A549 (cell line): Measurements from ENCODE around the gene DNM1. TPM values are rescaled to one million over a fixed set of nuclear protein-coding genes. Genes with fewer than 3 reads are reported as not detected.
A peak's percentile ranks its signal among the peaks of the same experiment; 100 is the strongest.

Experiments
- ATAC-seq, 2 experiments: fragments of 200-7000 bp in 1 of 2; fragments of >200 bp in 1 of 2; cut with Nextera tagmentation in 1 of 2; cut with Tn5 transposase in 1 of 2; 3 replicates each; pipeline versions ENCODE4 v1.8.0 to v1.9.1; 2018 to 2020; ENCODE audit warnings: mild to moderate bottlenecking in 1 of 2, moderate library complexity in 1 of 2
- CTCF ChIA-PET: fragments of 300-600 bp; sonication (Branson Sonifier 250); formaldehyde crosslinking; extraction: SDS; loops from one replicate; lab custom pipeline; 2021; ENCODE audit warnings: antibody characterized with exemption, inconsistent platforms; lab: Yijun Ruan, JAX
- POLR2A ChIA-PET: fragments of 350-600 bp; formaldehyde crosslinking; extraction: SDS; loops from one replicate; lab custom pipeline; 2021; ENCODE audit warnings: antibody characterized with exemption, inconsistent platforms; lab: Yijun Ruan, JAX
- DNase-seq, 2 experiments: peaks; one replicate each; pipeline versions ENCODE4 v3.0.0 to v3.0.0-alpha.2; 2011 to 2016; ENCODE audit warnings: low read depth in 1 of 2, low spot score in 1 of 2
- FAIRE-seq: peaks from 2 replicates; lab custom pipeline; 2011; peaks lifted over from hg19 to GRCh38; lab: Jason Lieb, UNC
- H3K27ac ChIP-seq, 2 experiments: fragments of >200 bp; sonication (Bioruptor Twin); formaldehyde crosslinking; 3 replicates each; pipeline ENCODE4 v1.5.1; 2016 to 2017
- H3K4me1 ChIP-seq: fragments of >200 bp; sonication (Bioruptor Twin); formaldehyde crosslinking; 3 replicates; pipeline ENCODE4 v1.6.1; 2016
- H3K4me2 ChIP-seq: fragments of >200 bp; sonication (Bioruptor Twin); formaldehyde crosslinking; 3 replicates; pipeline ENCODE4 v1.6.1; 2016
- H3K4me3 ChIP-seq: fragments of >200 bp; sonication (Bioruptor Twin); formaldehyde crosslinking; 3 replicates; pipeline ENCODE4 v1.5.1; 2016
- H3K9me3 ChIP-seq: fragments of >200 bp; sonication (Bioruptor Twin); formaldehyde crosslinking; 3 replicates; pipeline ENCODE4 v1.6.1; 2016
- BHLHE40 ChIP-seq: IDR thresholded peaks from 2 replicates; pipeline ENCODE4 v1.6.1; 2012; ENCODE audit warnings: low read depth, low read length, inconsistent platforms
- CBX2 ChIP-seq: fragments of 200-600 bp; sonication (generic); IDR thresholded peaks from 2 replicates; pipeline ENCODE4 v1.6.1; 2016; ENCODE audit warnings: low read depth, mild to moderate bottlenecking, borderline replicate concordance
- CEBPB ChIP-seq, 2 experiments: fragments of >200 bp in 1 of 2; sonication (Bioruptor Twin) in 1 of 2; formaldehyde crosslinking in 1 of 2; IDR thresholded peaks; 2 replicates each; pipeline ENCODE4 v1.6.1; 2012 to 2016
- CHD4 ChIP-seq: fragments of 200-600 bp; sonication (generic); IDR thresholded peaks from 2 replicates; pipeline ENCODE4 v1.6.1; 2016; ENCODE audit warnings: antibody characterized with exemption, mild to moderate bottlenecking, borderline replicate concordance
- EP300 ChIP-seq, 2 experiments: fragments of >200 bp; sonication (Bioruptor Twin); formaldehyde crosslinking; IDR thresholded peaks; 2 replicates in 1 of 2; 3 replicates in 1 of 2; pipeline ENCODE4 v1.6.1; 2016 to 2017
- ESRRA ChIP-seq: fragments of 150-350 bp; IDR thresholded peaks from 2 replicates; pipeline ENCODE4 v1.6.1; 2014; ENCODE audit warnings: mild to moderate bottlenecking, low read length, borderline replicate concordance
- GATA3 ChIP-seq: IDR thresholded peaks from 2 replicates; pipeline ENCODE4 v1.6.1; 2012; ENCODE audit warnings: borderline replicate concordance
- HDAC2 ChIP-seq: fragments of 200-600 bp; sonication (generic); IDR thresholded peaks from 2 replicates; pipeline ENCODE4 v1.6.1; 2016
- HEYL ChIP-seq: fragments of 250-450 bp; sonication (Bioruptor Pico); IDR thresholded peaks from 2 replicates; pipeline ENCODE4 v1.8.0; 2021; ENCODE audit warnings: mild to moderate bottlenecking, moderate library complexity
- HOXB13 ChIP-seq: fragments of 250-450 bp; sonication (Bioruptor Pico); IDR thresholded peaks from 2 replicates; pipeline ENCODE4 v1.5.0; 2020; ENCODE audit warnings: low read depth, mild to moderate bottlenecking, moderate library complexity
- JUN ChIP-seq, 2 experiments: fragments of >200 bp; sonication (Bioruptor Twin); formaldehyde crosslinking; IDR thresholded peaks; 2 replicates in 1 of 2; 3 replicates in 1 of 2; pipeline ENCODE4 v1.6.1; 2016 to 2017
- JUNB ChIP-seq: fragments of >200 bp; sonication (Bioruptor Twin); formaldehyde crosslinking; IDR thresholded peaks from 2 replicates; pipeline ENCODE4 v1.6.1; 2016
- KDM1A ChIP-seq: fragments of 200-600 bp; sonication (generic); IDR thresholded peaks from 2 replicates; pipeline ENCODE4 v1.6.1; 2016; ENCODE audit warnings: low read depth, mild to moderate bottlenecking
- PHF8 ChIP-seq: fragments of 200-600 bp; sonication (generic); IDR thresholded peaks from 2 replicates; pipeline ENCODE4 v1.6.1; 2016; ENCODE audit warnings: low read depth, mild to moderate bottlenecking, antibody characterized with exemption, moderate library complexity, borderline replicate concordance
- RAD21 ChIP-seq, 2 experiments: fragments of >200 bp in 1 of 2; sonication (Bioruptor Twin) in 1 of 2; formaldehyde crosslinking in 1 of 2; IDR thresholded peaks in 1 of 2; conservative IDR thresholded peaks in 1 of 2; 2 replicates in 1 of 2; 3 replicates in 1 of 2; pipeline ENCODE4 v1.6.1; 2012 to 2018; ENCODE audit warnings: inconsistent platforms in 1 of 2
- SMC3 ChIP-seq: fragments of >200 bp; sonication (Bioruptor Twin); formaldehyde crosslinking; IDR thresholded peaks from 3 replicates; pipeline ENCODE4 v1.6.1; 2018; ENCODE audit warnings: inconsistent platforms
- TP53 ChIP-seq: fragments of 250-450 bp; sonication (Bioruptor Pico); IDR thresholded peaks from 2 replicates; pipeline ENCODE4 v1.5.0; 2021; ENCODE audit warnings: mild to moderate bottlenecking, moderate library complexity
- WGBS: methylation state at CpG from one replicate; pipeline ENCODE4 v1.1.6; 2017; ENCODE audit errors: missing lambda C conversion rate; 5-methylcytosine and 5-hydroxymethylcytosine counted together
- polyA plus RNA-seq, 4 experiments: library from polyadenylated mRNA; depleted of rRNA in 3 of 4; stranded (reverse); fragments of >200 nt; fragmentation: RNase III in 1 of 4; extraction: RNeasy Plus Mini Kit Qiagen cat#74134 plus additional on column Dnase treatment in 1 of 4; gene quantifications; 2 replicates in 3 of 4; 3 replicates in 1 of 4; pipeline ENCODE4 v1.2.3, GENCODE V29; 2011 to 2017
- TF ChIP-seq, protein P1 (sequence below): fragments of 150-350 bp; IDR thresholded peaks from 2 replicates; pipeline ENCODE4 v1.6.1; 2014; ENCODE audit warnings: low read depth, mild to moderate bottlenecking, low read length
- TF ChIP-seq, protein P2 (sequence below): fragments of 250-450 bp; sonication (Bioruptor Pico); IDR thresholded peaks from 2 replicates; pipeline ENCODE4 v1.5.0; 2021; ENCODE audit warnings: mild to moderate bottlenecking, moderate library complexity, borderline replicate concordance
- TF ChIP-seq, protein P3 (sequence below): fragments of 450-650 bp; IDR thresholded peaks from 2 replicates; pipeline ENCODE4 v1.6.1; 2014; ENCODE audit warnings: antibody characterized with exemption
- TF ChIP-seq, protein P4 (sequence below): IDR thresholded peaks from 2 replicates; pipeline ENCODE4 v1.6.1; 2012; ENCODE audit warnings: low read depth, borderline replicate concordance
- TF ChIP-seq, protein P5 (sequence below): IDR thresholded peaks from 2 replicates; pipeline ENCODE4 v1.6.1; 2012

Gene DNM1
- polyA plus RNA-seq, 2 of the 4 experiments (the other 2 are of a cell fraction) = 60.2 to 139 TPM

DNA sequence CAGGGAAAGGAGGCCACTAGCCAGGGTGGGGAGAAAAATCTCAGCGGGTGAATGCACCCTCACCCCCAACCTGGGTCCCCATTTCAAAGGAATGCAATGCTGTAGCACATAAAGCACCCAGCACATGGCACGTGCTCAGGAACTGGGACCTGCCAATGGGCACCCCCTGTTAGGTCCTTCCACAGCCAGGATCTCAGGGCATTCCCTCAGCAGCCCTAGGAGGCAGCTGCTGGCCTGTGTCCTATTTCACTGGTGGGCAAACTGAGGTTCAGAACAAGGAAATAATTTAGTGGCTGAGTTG lies 8.8 kb downstream of the DNM1 start:
- 0% methylated on average over 1 of the region's 2 CpGs for WGBS
- Histone ChIP-seq H3K9me3 (no peaks in the 10 kb centered on the region), H3K27ac (peak overlapping the region; percentile 95 to 99), H3K4me1 (peaks cover 100% of the 10 kb centered on the region), H3K4me2 (peak overlapping the region; percentile 86), H3K4me3 (no peak overlapping the region)
- TF ChIP-seq JUN (IDR thresholded peaks at IDR 0.05) (peak; percentile 52 to 61; a peak in 4 of 5 replicates), RAD21 (conservative IDR thresholded peaks at IDR 0.05 in 1 of 2, IDR thresholded peaks at IDR 0.05 in 1 of 2) (0 out of 5 replicates have a peak, but pooled peaks of 1 of the 2 experiments have one; percentile 24), HDAC2 (no peak), CEBPB (IDR thresholded peaks at IDR 0.05) (no peak), PHF8 (no peak), GATA3 (no peak), ESRRA (no peak), SMC3 (0 out of 3 replicates have a peak, but pooled peaks have one; percentile 12), HOXB13 (CRISPR knock-in tag) (peak; percentile 67; the same call in 1 of the 2 replicates), KDM1A (no peak), HEYL (CRISPR knock-in tag) (no peak), JUNB (no peak), TP53 (CRISPR knock-in tag) (no peak), CHD4 (no peak), EP300 (IDR thresholded peaks at IDR 0.05) (no peak; a peak in 1 of 5 replicates), BHLHE40 (peak; percentile 51; the same call in 1 of the 2 replicates), CBX2 (no peak)
- TF ChIP-seq, protein P1, sequence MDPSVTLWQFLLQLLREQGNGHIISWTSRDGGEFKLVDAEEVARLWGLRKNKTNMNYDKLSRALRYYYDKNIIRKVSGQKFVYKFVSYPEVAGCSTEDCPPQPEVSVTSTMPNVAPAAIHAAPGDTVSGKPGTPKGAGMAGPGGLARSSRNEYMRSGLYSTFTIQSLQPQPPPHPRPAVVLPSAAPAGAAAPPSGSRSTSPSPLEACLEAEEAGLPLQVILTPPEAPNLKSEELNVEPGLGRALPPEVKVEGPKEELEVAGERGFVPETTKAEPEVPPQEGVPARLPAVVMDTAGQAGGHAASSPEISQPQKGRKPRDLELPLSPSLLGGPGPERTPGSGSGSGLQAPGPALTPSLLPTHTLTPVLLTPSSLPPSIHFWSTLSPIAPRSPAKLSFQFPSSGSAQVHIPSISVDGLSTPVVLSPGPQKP = no peak
- TF ChIP-seq, protein P2, sequence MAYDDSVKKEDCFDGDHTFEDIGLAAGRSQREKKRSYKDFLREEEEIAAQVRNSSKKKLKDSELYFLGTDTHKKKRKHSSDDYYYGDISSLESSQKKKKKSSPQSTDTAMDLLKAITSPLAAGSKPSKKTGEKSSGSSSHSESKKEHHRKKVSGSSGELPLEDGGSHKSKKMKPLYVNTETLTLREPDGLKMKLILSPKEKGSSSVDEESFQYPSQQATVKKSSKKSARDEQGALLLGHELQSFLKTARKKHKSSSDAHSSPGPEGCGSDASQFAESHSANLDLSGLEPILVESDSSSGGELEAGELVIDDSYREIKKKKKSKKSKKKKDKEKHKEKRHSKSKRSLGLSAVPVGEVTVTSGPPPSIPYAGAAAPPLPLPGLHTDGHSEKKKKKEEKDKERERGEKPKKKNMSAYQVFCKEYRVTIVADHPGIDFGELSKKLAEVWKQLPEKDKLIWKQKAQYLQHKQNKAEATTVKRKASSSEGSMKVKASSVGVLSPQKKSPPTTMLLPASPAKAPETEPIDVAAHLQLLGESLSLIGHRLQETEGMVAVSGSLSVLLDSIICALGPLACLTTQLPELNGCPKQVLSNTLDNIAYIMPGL (CRISPR knock-in tag) = no peak
- TF ChIP-seq, protein P3, sequence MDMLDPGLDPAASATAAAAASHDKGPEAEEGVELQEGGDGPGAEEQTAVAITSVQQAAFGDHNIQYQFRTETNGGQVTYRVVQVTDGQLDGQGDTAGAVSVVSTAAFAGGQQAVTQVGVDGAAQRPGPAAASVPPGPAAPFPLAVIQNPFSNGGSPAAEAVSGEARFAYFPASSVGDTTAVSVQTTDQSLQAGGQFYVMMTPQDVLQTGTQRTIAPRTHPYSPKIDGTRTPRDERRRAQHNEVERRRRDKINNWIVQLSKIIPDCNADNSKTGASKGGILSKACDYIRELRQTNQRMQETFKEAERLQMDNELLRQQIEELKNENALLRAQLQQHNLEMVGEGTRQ = peak; percentile 9; the same call in 1 of the 2 replicates
- TF ChIP-seq, protein P4, sequence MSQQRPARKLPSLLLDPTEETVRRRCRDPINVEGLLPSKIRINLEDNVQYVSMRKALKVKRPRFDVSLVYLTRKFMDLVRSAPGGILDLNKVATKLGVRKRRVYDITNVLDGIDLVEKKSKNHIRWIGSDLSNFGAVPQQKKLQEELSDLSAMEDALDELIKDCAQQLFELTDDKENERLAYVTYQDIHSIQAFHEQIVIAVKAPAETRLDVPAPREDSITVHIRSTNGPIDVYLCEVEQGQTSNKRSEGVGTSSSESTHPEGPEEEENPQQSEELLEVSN = 0 out of 2 replicates have a peak, but pooled peaks have one; percentile 36
- TF ChIP-seq, protein P5, sequence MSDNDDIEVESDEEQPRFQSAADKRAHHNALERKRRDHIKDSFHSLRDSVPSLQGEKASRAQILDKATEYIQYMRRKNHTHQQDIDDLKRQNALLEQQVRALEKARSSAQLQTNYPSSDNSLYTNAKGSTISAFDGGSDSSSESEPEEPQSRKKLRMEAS = peak; percentile 84
- CTCF ChIA-PET = interaction anchor here (0.6 to 10.3 kb wide), 10 partner anchors 10 to 549 kb away, joined by 3 to 82 read pairs (median 4); partner anchors contain the start of genes CIZ1 and DNM1
- no peak for DNase-seq
- FAIRE-seq = no peak
- peak; percentile 22 to 26; a peak in 5 of 6 replicates for ATAC-seq
- POLR2A ChIA-PET = interaction anchor here (0.6 to 1.3 kb wide), 6 partner anchors 8 to 764 kb away, joined by 3 to 4 read pairs (median 3); partner anchors contain the start of genes DNM1, GOLGA2 and SWI5
